ENCODE data around the gene CRIP3.

Gene CRIP3

GRCh38 chr6:43334466-43335095 is 26.0 kb upstream of the CRIP3 start:
- Histone ChIP-seq H3K9ac (ENCODE audit: low read depth, low read length) (no peak overlapping the region), H3K36me3 (ENCODE audit: insufficient read depth, low read length) (peaks cover 21% of the 10 kb centered on the region), H3K27ac (ENCODE audit: low read depth, low read length) (no peak overlapping the region), H3K4me1 (ENCODE audit: insufficient read depth, low read length) (peaks cover 6% of the 10 kb centered on the region; the same call in 1 of the 2 replicates), H3K27me3 (ENCODE audit: insufficient read depth, low read length) (no peaks in the 10 kb centered on the region), H3K9me3 (ENCODE audit: insufficient read depth, low read depth, low read length) (no peaks in the 10 kb centered on the region), H3K4me3 (ENCODE audit: low read length) (no peak overlapping the region)
- 70% methylated on average over 2 of the region's 2 CpGs for WGBS

GRCh38 chr6:43331891-43332290 is 23.3 kb upstream of the CRIP3 start:
- Histone ChIP-seq H3K9ac (ENCODE audit: low read depth, low read length) (no peak overlapping the region), H3K4me1 (ENCODE audit: insufficient read depth, low read length) (peaks cover 6% of the 10 kb centered on the region; the same call in 1 of the 2 replicates), H3K27me3 (ENCODE audit: insufficient read depth, low read length) (no peaks in the 10 kb centered on the region), H3K9me3 (ENCODE audit: insufficient read depth, low read depth, low read length) (no peaks in the 10 kb centered on the region), H3K4me3 (ENCODE audit: low read length) (no peak overlapping the region), H3K27ac (ENCODE audit: low read depth, low read length) (no peak overlapping the region), H3K36me3 (ENCODE audit: insufficient read depth, low read length) (no peaks in the 10 kb centered on the region)
- 77% methylated on average over 4 of the region's 4 CpGs for WGBS

GRCh38 chr6:43331470-43331869 is 22.8 kb upstream of the CRIP3 start:
- no peak overlapping the region for H3K4me3 ChIP-seq (ENCODE audit: low read length)
- H3K36me3 ChIP-seq (ENCODE audit: insufficient read depth, low read length): no peaks in the 10 kb centered on the region
- no peak overlapping the region for H3K9ac ChIP-seq (ENCODE audit: low read depth, low read length)
- H3K9me3 ChIP-seq (ENCODE audit: insufficient read depth, low read depth, low read length): no peaks in the 10 kb centered on the region
- H3K4me1 ChIP-seq (ENCODE audit: insufficient read depth, low read length): peaks cover 5% of the 10 kb centered on the region; the same call in 1 of the 2 replicates
- WGBS: 72% methylated on average over 1 of the region's 1 CpG
- no peaks in the 10 kb centered on the region for H3K27me3 ChIP-seq (ENCODE audit: insufficient read depth, low read length)
- no peak overlapping the region for H3K27ac ChIP-seq (ENCODE audit: low read depth, low read length)

GRCh38 chr6:43328528-43328927 is 19.9 kb upstream of the CRIP3 start:
- Histone ChIP-seq H3K4me1 (ENCODE audit: insufficient read depth, low read length) (no peaks in the 10 kb centered on the region), H3K27ac (ENCODE audit: low read depth, low read length) (no peak overlapping the region), H3K36me3 (ENCODE audit: insufficient read depth, low read length) (no peaks in the 10 kb centered on the region), H3K4me3 (ENCODE audit: low read length) (no peak overlapping the region), H3K9ac (ENCODE audit: low read depth, low read length) (no peak overlapping the region), H3K9me3 (ENCODE audit: insufficient read depth, low read depth, low read length) (no peaks in the 10 kb centered on the region), H3K27me3 (ENCODE audit: insufficient read depth, low read length) (no peaks in the 10 kb centered on the region)
- WGBS: 69% methylated on average over 1 of the region's 1 CpG

- no peaks in the 10 kb centered on the region for H3K36me3 ChIP-seq (ENCODE audit: insufficient read depth, low read length)
- no peaks in the 10 kb centered on the region for H3K4me1 ChIP-seq (ENCODE audit: insufficient read depth, low read length)
- no peak overlapping the region for H3K27ac ChIP-seq (ENCODE audit: low read depth, low read length)
- H3K9ac ChIP-seq (ENCODE audit: low read depth, low read length): no peak overlapping the region
- 92% methylated on average over 1 of the region's 1 CpG for WGBS
- no peaks in the 10 kb centered on the region for H3K27me3 ChIP-seq (ENCODE audit: insufficient read depth, low read length)
- H3K4me3 ChIP-seq (ENCODE audit: low read length): no peak overlapping the region
- no peaks in the 10 kb centered on the region for H3K9me3 ChIP-seq (ENCODE audit: insufficient read depth, low read depth, low read length)
These were observed 17.2 kb upstream of the CRIP3 start for GRCh38 chr6:43325876-43326275.

- no peak overlapping the region for H3K9ac ChIP-seq (ENCODE audit: low read depth, low read length)
- H3K4me3 ChIP-seq (ENCODE audit: low read length): no peak overlapping the region
- 67% methylated on average over 1 of the region's 2 CpGs for WGBS
- no peaks in the 10 kb centered on the region for H3K9me3 ChIP-seq (ENCODE audit: insufficient read depth, low read depth, low read length)
- H3K4me1 ChIP-seq (ENCODE audit: insufficient read depth, low read length): peaks cover 6% of the 10 kb centered on the region; the same call in 1 of the 2 replicates
- no peaks in the 10 kb centered on the region for H3K27me3 ChIP-seq (ENCODE audit: insufficient read depth, low read length)
- no peak overlapping the region for H3K27ac ChIP-seq (ENCODE audit: low read depth, low read length)
- H3K36me3 ChIP-seq (ENCODE audit: insufficient read depth, low read length): no peaks in the 10 kb centered on the region
These were observed 9.4 kb upstream of the CRIP3 start for GRCh38 chr6:43318011-43318410.

- peaks cover 6% of the 10 kb centered on the region for H3K4me1 ChIP-seq (ENCODE audit: insufficient read depth, low read length)
- no peaks in the 10 kb centered on the region for H3K36me3 ChIP-seq (ENCODE audit: insufficient read depth, low read length)
- H3K4me3 ChIP-seq (ENCODE audit: low read length): no peak overlapping the region
- H3K27me3 ChIP-seq (ENCODE audit: insufficient read depth, low read length): no peaks in the 10 kb centered on the region
- 50% methylated on average over 1 of the region's 1 CpG for WGBS
- H3K9me3 ChIP-seq (ENCODE audit: insufficient read depth, low read depth, low read length): no peaks in the 10 kb centered on the region
- no peak overlapping the region for H3K27ac ChIP-seq (ENCODE audit: low read depth, low read length)
- H3K9ac ChIP-seq (ENCODE audit: low read depth, low read length): no peak overlapping the region
These were observed 5.2 kb upstream of the CRIP3 start for GRCh38 chr6:43313813-43314212.

- Histone ChIP-seq H3K9ac (ENCODE audit: low read depth, low read length) (no peak overlapping the region), H3K36me3 (ENCODE audit: insufficient read depth, low read length) (no peaks in the 10 kb centered on the region), H3K4me1 (ENCODE audit: insufficient read depth, low read length) (no peaks in the 10 kb centered on the region; the same call in 1 of the 2 replicates), H3K27me3 (ENCODE audit: insufficient read depth, low read length) (no peaks in the 10 kb centered on the region), H3K4me3 (ENCODE audit: low read length) (no peak overlapping the region), H3K27ac (ENCODE audit: low read depth, low read length) (no peak overlapping the region), H3K9me3 (ENCODE audit: insufficient read depth, low read depth, low read length) (no peaks in the 10 kb centered on the region)
- WGBS: 90% methylated on average over 3 of the region's 3 CpGs
These were observed 3.0 kb upstream of the CRIP3 start for GRCh38 chr6:43311666-43312065.

GRCh38 chr6:43310624-43311023 is 2.0 kb upstream of the CRIP3 start:
- Histone ChIP-seq H3K27ac (ENCODE audit: low read depth, low read length) (no peak overlapping the region), H3K4me1 (ENCODE audit: insufficient read depth, low read length) (no peaks in the 10 kb centered on the region; the same call in 1 of the 2 replicates), H3K27me3 (ENCODE audit: insufficient read depth, low read length) (no peaks in the 10 kb centered on the region)

GRCh38 chr6:43310134-43310533 is 1.5 kb upstream of the CRIP3 start:
- Histone ChIP-seq H3K27me3 (ENCODE audit: insufficient read depth, low read length) (no peaks in the 10 kb centered on the region), H3K27ac (ENCODE audit: low read depth, low read length) (no peak overlapping the region)
- 100% methylated on average over 2 of the region's 2 CpGs for WGBS

More at GRCh38 chr6:43310624-43311023, 2.0 kb upstream of the CRIP3 start:
- Histone ChIP-seq H3K9ac (ENCODE audit: low read depth, low read length) (no peak overlapping the region), H3K9me3 (ENCODE audit: insufficient read depth, low read depth, low read length) (no peaks in the 10 kb centered on the region), H3K4me3 (ENCODE audit: low read length) (no peak overlapping the region), H3K36me3 (ENCODE audit: insufficient read depth, low read length) (no peaks in the 10 kb centered on the region)

GRCh38 chr6:43308990-43309477 is 408 bp upstream of the CRIP3 start:
- Histone ChIP-seq H3K4me1 (ENCODE audit: insufficient read depth, low read length) (no peaks in the 10 kb centered on the region; the same call in 1 of the 2 replicates), H3K36me3 (ENCODE audit: insufficient read depth, low read length) (no peaks in the 10 kb centered on the region), H3K9me3 (ENCODE audit: insufficient read depth, low read depth, low read length) (no peaks in the 10 kb centered on the region), H3K27ac (ENCODE audit: low read depth, low read length) (no peak overlapping the region), H3K9ac (ENCODE audit: low read depth, low read length) (peak overlapping the region; percentile 57), H3K27me3 (ENCODE audit: insufficient read depth, low read length) (no peaks in the 10 kb centered on the region), H3K4me3 (ENCODE audit: low read length) (peak overlapping the region; percentile 62)
- WGBS: 36% methylated on average over 9 of the region's 9 CpGs

More at GRCh38 chr6:43310134-43310533, 1.5 kb upstream of the CRIP3 start:
- H3K4me3 ChIP-seq (ENCODE audit: low read length): no peak overlapping the region
- no peaks in the 10 kb centered on the region for H3K9me3 ChIP-seq (ENCODE audit: insufficient read depth, low read depth, low read length)
- H3K4me1 ChIP-seq (ENCODE audit: insufficient read depth, low read length): no peaks in the 10 kb centered on the region; the same call in 1 of the 2 replicates
- H3K9ac ChIP-seq (ENCODE audit: low read depth, low read length): no peak overlapping the region
- no peaks in the 10 kb centered on the region for H3K36me3 ChIP-seq (ENCODE audit: insufficient read depth, low read length)

Data from HUES64 (cell line).